Measurements from ENCODE around the gene C12orf42.

Gene C12orf42

DNA sequence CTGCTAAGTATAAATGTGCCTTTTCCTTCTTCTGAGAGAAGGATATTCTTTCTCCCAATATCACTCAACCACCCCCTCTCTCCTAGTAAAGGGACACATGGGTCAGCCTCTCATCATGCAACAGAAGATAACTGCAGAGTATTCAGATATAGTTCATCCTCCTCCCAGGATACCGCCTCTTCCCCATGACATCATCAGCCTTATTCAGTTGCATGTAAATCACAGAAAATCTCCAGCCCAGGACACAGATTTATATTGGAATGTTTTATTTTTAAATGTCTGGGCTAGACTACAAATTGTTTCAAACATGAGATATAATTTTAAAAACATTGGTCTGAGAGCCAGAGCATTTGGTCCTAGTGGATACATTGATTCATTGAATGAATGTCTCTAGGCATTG is 178.5 kb downstream of the C12orf42 start:
- H3K4me3 ChIP-seq (ENCODE audit: low read depth, low read length): no peak overlapping the region
- H3K36me3 ChIP-seq: no peaks in the 10 kb centered on the region
- H3K27ac ChIP-seq: no peak overlapping the region
- TF ChIP-seq, protein P1, sequence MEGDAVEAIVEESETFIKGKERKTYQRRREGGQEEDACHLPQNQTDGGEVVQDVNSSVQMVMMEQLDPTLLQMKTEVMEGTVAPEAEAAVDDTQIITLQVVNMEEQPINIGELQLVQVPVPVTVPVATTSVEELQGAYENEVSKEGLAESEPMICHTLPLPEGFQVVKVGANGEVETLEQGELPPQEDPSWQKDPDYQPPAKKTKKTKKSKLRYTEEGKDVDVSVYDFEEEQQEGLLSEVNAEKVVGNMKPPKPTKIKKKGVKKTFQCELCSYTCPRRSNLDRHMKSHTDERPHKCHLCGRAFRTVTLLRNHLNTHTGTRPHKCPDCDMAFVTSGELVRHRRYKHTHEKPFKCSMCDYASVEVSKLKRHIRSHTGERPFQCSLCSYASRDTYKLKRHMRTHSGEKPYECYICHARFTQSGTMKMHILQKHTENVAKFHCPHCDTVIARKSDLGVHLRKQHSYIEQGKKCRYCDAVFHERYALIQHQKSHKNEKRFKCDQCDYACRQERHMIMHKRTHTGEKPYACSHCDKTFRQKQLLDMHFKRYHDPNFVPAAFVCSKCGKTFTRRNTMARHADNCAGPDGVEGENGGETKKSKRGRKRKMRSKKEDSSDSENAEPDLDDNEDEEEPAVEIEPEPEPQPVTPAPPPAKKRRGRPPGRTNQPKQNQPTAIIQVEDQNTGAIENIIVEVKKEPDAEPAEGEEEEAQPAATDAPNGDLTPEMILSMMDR (IDR thresholded peaks at IDR 0.05; ENCODE audit: low read depth, low read length): no peak
- H3K9me3 ChIP-seq (ENCODE audit: severe bottlenecking): no peaks in the 10 kb centered on the region
- no peaks in the 10 kb centered on the region for H3K27me3 ChIP-seq (ENCODE audit: insufficient read depth, low read depth, severe bottlenecking)
- no peak for DNase-seq

DNA sequence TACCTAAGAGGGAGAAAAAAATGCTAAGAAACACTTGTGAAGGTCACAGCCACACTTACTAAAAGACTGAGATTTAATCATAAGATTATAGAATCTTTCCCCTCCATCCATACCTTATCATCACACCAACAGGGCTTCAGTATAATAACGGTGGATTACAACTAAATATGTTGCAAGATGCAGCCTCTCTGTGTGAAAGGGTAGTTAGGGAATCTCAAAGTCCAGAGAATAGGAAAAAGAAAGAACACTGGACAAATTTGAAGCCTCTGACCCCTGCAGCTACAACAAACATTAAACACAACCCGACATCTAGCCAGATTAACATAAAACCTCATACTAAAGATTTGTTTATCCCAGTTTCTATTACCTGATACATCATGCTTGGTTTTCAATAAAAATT is 181.0 kb downstream of the C12orf42 start:
- no peak overlapping the region for H3K4me3 ChIP-seq (ENCODE audit: low read depth, low read length)
- H3K36me3 ChIP-seq: no peaks in the 10 kb centered on the region
- DNase-seq: no peak
- no peak overlapping the region for H3K27ac ChIP-seq
- TF ChIP-seq, protein P1 (IDR thresholded peaks at IDR 0.05; ENCODE audit: low read depth, low read length): no peak
- no peaks in the 10 kb centered on the region for H3K9me3 ChIP-seq (ENCODE audit: severe bottlenecking)
- H3K27me3 ChIP-seq (ENCODE audit: insufficient read depth, low read depth, severe bottlenecking): no peaks in the 10 kb centered on the region

DNA sequence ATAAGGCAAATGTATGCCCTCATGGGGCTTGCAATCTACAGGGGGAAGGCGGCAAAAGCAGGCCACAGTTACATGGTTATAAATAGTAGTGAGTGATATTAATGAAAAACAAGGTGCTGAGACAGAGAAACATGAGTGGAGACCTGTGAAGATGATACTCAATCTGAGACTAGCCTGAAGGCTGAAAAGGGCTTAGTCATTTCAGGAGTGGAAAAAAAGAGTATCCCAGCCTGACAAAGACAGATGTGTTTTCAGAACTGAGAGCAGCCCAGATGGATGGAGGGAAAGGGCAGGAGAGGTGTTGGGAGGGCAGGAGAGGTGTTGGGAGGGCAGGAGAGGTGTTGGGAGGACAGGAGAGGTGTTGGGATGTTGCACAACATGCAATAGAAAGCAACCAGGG is 181.9 kb downstream of the C12orf42 start:
- no peaks in the 10 kb centered on the region for H3K36me3 ChIP-seq
- no peak overlapping the region for H3K4me3 ChIP-seq (ENCODE audit: low read depth, low read length)
- no peak for DNase-seq
- no peaks in the 10 kb centered on the region for H3K9me3 ChIP-seq (ENCODE audit: severe bottlenecking)
- TF ChIP-seq, protein P1 (IDR thresholded peaks at IDR 0.05; ENCODE audit: low read depth, low read length): no peak
- no peaks in the 10 kb centered on the region for H3K27me3 ChIP-seq (ENCODE audit: insufficient read depth, low read depth, severe bottlenecking)
- H3K27ac ChIP-seq: no peak overlapping the region

DNA sequence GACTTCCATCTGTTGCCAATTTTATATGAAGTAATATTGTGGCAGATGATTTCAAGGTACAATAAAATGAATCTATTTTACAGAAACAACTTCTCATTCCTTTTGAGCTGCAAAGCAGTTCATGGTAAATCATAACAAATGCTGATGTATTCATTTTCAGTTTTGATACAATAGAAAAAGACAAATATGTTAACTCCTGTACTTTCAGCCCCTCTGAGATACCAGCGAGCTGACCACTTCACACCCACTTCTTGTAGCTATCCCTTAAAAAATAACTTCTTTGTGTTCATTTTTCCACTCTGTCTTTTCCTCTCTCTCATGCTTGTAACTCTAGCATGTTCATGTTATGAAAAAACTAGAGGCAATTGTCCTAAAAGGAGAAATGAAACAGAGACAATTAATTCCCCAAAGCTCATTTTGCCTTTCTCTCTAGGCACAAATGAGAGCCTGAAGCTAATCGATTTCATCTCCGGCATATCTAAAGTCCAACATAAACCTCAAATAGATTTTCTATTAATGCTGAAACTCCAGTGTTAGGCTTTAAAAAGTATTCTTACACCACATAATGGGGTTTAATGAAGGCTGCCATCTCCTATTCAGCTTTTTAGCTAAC is 182.9 kb downstream of the C12orf42 start:
- Histone ChIP-seq H3K36me3 (no peaks in the 10 kb centered on the region), H3K27ac (no peak overlapping the region), H3K4me3 (ENCODE audit: low read depth, low read length) (no peak overlapping the region), H3K27me3 (ENCODE audit: insufficient read depth, low read depth, severe bottlenecking) (no peaks in the 10 kb centered on the region), H3K9me3 (ENCODE audit: severe bottlenecking) (no peaks in the 10 kb centered on the region)
- TF ChIP-seq, protein P1 (IDR thresholded peaks at IDR 0.05; ENCODE audit: low read depth, low read length): no peak
- no peak for DNase-seq

DNA sequence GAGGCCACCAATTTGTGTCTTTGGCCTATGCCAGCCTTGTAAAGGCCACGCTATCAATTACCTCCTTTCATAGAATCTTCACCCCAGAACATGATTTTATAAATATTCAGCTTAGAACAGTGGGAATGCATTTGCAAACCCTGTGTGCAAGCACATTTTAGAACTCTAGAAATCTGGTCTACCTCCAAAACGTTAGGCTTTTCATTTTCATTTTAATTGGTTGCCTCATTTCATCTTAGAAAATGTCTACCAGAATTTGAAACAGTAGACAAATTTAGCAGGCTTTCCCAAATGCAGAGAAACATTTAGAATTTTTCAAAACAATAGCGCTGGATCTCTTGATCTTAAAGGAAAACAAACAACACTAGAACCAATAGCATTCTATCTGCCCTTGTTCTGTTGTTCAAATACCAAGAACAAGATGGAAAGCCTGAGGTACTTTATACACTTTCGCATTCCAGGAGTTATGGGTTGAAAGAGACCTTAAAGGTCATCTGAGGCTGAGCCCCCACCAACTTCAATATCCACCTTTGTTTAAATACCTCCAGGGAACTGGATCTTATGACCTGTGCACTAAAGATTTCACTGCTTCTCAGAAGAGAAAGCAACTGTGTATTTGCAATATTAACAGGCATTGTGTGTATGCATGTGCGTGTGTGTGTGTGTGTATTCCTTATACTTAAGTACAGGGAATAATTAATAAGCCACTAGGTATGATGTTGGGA is 185.1 kb downstream of the C12orf42 start:
- no peaks in the 10 kb centered on the region for H3K27me3 ChIP-seq (ENCODE audit: insufficient read depth, low read depth, severe bottlenecking)
- DNase-seq: no peak

More for the DNA sequence above, 185.1 kb downstream of the C12orf42 start:
- no peak overlapping the region for H3K27ac ChIP-seq
- no peaks in the 10 kb centered on the region for H3K9me3 ChIP-seq (ENCODE audit: severe bottlenecking)
- no peaks in the 10 kb centered on the region for H3K36me3 ChIP-seq
- TF ChIP-seq, protein P1 (IDR thresholded peaks at IDR 0.05; ENCODE audit: low read depth, low read length): no peak
- H3K4me3 ChIP-seq (ENCODE audit: low read depth, low read length): no peak overlapping the region

Measured in WERI-Rb-1 (cell line).